Brain microvascular endothelial cell (primary cell): Measurements from ENCODE around the gene CADM1.

Source experiments
- DNase-seq: peaks from one replicate; pipeline ENCODE4 v3.0.0-alpha.2; 2020
- H3K27ac ChIP-seq: fragments of 250-450 bp; sonication (Bioruptor Pico); 2 replicates; pipeline ENCODE4 v1.5.1; 2020; ENCODE audit warnings: mild to moderate bottlenecking, moderate library complexity
- H3K27me3 ChIP-seq: fragments of 250-450 bp; sonication (Bioruptor Pico); replicated peaks from 2 replicates; pipeline ENCODE4 v1.5.1; 2020; ENCODE audit warnings: mild to moderate bottlenecking
- H3K36me3 ChIP-seq: fragments of 250-450 bp; sonication (Bioruptor Pico); replicated peaks from 2 replicates; pipeline ENCODE4 v1.5.1; 2020; ENCODE audit warnings: mild to moderate bottlenecking
- H3K4me3 ChIP-seq: 2 replicates; pipeline ENCODE4 v1.5.1; 2011; ENCODE audit warnings: low read depth, mild to moderate bottlenecking, control low read depth, low read length, moderate library complexity
- CTCF ChIP-seq: IDR thresholded peaks from 2 replicates; pipeline ENCODE4 v1.5.1; 2011; ENCODE audit warnings: low read depth, mild to moderate bottlenecking, moderate library complexity, low read length, control low read depth, inconsistent platforms; ENCODE audit errors: missing control alignments
- in situ Hi-C: cut with HindIII; loops from 2 replicates; pipeline ENCODE4 v1.10.0; 2017; ENCODE audit warnings: low sequenced_read_pairs, low pct_ligation_motif_present

The CADM1 gene

GRCh38 chr11:115222218-115222862 is 281.9 kb downstream of the CADM1 start:
- no peak for TF ChIP-seq CTCF
- no peaks in the 10 kb centered on the region for H3K36me3 ChIP-seq
- peak overlapping the region; percentile 13 for H3K27ac ChIP-seq
- H3K4me3 ChIP-seq, result no peak overlapping the region
- in situ Hi-C loops, result no loop called here
- H3K27me3 ChIP-seq, result no peaks in the 10 kb centered on the region
- peak; percentile 87 for DNase-seq

GRCh38 chr11:115221461-115222069 is 282.6 kb downstream of the CADM1 start:
- in situ Hi-C loops, result no loop called here
- DNase-seq, result no peak
- no peaks in the 10 kb centered on the region for H3K27me3 ChIP-seq
- TF ChIP-seq CTCF, result no peak
- no peak overlapping the region for H3K27ac ChIP-seq
- H3K4me3 ChIP-seq, result no peak overlapping the region
- H3K36me3 ChIP-seq, result no peaks in the 10 kb centered on the region

- DNase-seq, result no peak
These were observed 283.3 kb downstream of the CADM1 start for GRCh38 chr11:115220911-115221310.

DNA sequence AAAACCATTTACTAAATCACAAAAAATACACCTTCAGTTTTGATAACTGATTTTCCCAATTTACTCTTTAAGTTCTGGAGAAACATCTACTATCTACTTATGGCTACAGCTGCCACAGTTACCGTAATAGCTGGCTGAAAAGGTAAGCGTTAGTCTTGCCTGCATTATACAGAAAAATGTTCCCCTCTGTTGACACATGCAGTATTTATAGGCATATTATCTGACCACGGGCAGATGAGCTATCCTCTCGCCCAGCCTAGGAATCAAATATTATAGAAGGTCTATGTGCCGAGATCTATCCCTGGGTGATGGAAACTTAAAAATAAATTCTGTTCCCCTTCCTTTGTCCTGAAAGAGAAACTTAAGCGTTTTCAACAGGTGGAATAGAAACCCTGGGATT is 283.8 kb downstream of the CADM1 start:
- Histone ChIP-seq H3K27ac (no peak overlapping the region), H3K36me3 (no peaks in the 10 kb centered on the region), H3K4me3 (no peak overlapping the region), H3K27me3 (no peaks in the 10 kb centered on the region)
- no peak for DNase-seq
- TF ChIP-seq CTCF, result no peak
- in situ Hi-C loops, result no loop called here

More at GRCh38 chr11:115220911-115221310, 283.3 kb downstream of the CADM1 start:
- in situ Hi-C loops, result no loop called here
- no peak overlapping the region for H3K27ac ChIP-seq
- H3K4me3 ChIP-seq, result no peak overlapping the region
- H3K36me3 ChIP-seq, result no peaks in the 10 kb centered on the region
- H3K27me3 ChIP-seq, result no peaks in the 10 kb centered on the region
- no peak for TF ChIP-seq CTCF

DNA sequence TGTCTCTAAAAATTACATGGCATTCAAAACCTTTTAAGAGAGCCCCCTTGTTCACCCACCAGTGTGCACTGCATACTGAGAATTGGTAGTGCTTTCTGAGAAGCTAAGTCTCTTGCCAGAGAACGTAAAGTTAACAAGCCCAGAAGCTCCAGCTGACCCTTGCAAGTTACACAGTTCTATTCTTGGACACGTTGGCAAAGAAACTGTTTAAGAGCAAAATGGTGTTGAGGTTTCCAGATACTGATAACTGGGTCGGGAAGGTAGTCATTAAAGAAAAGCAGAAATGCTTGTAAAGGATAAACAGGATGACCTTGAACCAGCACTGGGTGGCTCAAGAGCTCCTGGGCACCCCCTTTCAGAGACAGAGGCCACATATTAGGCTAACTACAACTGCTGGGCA is 284.8 kb downstream of the CADM1 start:
- Histone ChIP-seq H3K4me3 (no peak overlapping the region), H3K27me3 (no peaks in the 10 kb centered on the region), H3K27ac (no peak overlapping the region), H3K36me3 (no peaks in the 10 kb centered on the region)
- DNase-seq, result no peak
- in situ Hi-C loops, result no loop called here
- TF ChIP-seq CTCF, result no peak
